Stimulated activated CD8-positive, alpha-beta memory T cell treated with anti-CD3 and anti-CD28 coated beads, Interleukin-15, amount 100 ng/mL, for 1 hour (primary cell): ENCODE data around the gene UNC5CL.

ENCODE experiments used
- DNase-seq: peaks from one replicate; pipeline ENCODE4 v3.0.0-alpha.2; 2020; ENCODE audit warnings: low read depth

The UNC5CL gene

GRCh38 chr6:41039060-41039998 is at the start of gene UNC5CL:
Gene UNC5CL (minus strand): TSS chr6:41039221. CDS start chr6:41035074, 4,147 bp downstream.
- DNase-seq = peak; percentile 32

- no peak for DNase-seq
These were observed 49.4 kb upstream of the UNC5CL start for GRCh38 chr6:41088451-41088850.

GRCh38 chr6:41085182-41085581 is 46.2 kb upstream of the UNC5CL start:
- DNase-seq = no peak

GRCh38 chr6:41083072-41083471 is 44.1 kb upstream of the UNC5CL start:
- DNase-seq = no peak

- DNase-seq = no peak
These were observed 41.6 kb upstream of the UNC5CL start for GRCh38 chr6:41080621-41081020.

GRCh38 chr6:41079080-41079479 is 40.1 kb upstream of the UNC5CL start:
- DNase-seq = no peak

- no peak for DNase-seq
These were observed 39.1 kb upstream of the UNC5CL start for GRCh38 chr6:41078101-41078500.

- no peak for DNase-seq
These were observed 38.5 kb upstream of the UNC5CL start for GRCh38 chr6:41077536-41077935.

GRCh38 chr6:41075651-41076626 is 36.9 kb upstream of the UNC5CL start:
- DNase-seq = no peak

- DNase-seq = no peak
These were observed 35.8 kb upstream of the UNC5CL start for GRCh38 chr6:41074692-41075436.

- no peak for DNase-seq
These were observed 35.1 kb upstream of the UNC5CL start for GRCh38 chr6:41073968-41074691.

- DNase-seq = peak; percentile 57
These were observed 34.4 kb upstream of the UNC5CL start for GRCh38 chr6:41073203-41073967.

- DNase-seq = peak; percentile 100
These were observed 33.8 kb upstream of the UNC5CL start, which contains the start of gene NFYA for GRCh38 chr6:41072836-41073202. Gene NFYA (plus strand): TSS chr6:41072974. CDS start chr6:41079090, 6,116 bp downstream.

GRCh38 chr6:41071923-41072835 is 33.2 kb upstream of the UNC5CL start, which contains the start of gene OARD1:
Gene OARD1 (minus strand): TSS chr6:41072356. CDS start chr6:41071634, 722 bp downstream.
- DNase-seq = peak; percentile 99

GRCh38 chr6:41071501-41071922 is 32.5 kb upstream of the UNC5CL start:
- no peak for DNase-seq

- peak; percentile 30 for DNase-seq
These were observed 27.9 kb upstream of the UNC5CL start for GRCh38 chr6:41066867-41067304.

GRCh38 chr6:41065550-41066026 is 26.6 kb upstream of the UNC5CL start:
- DNase-seq = no peak

- no peak for DNase-seq
These were observed 25.8 kb upstream of the UNC5CL start for GRCh38 chr6:41064841-41065240.

- DNase-seq = no peak
These were observed 24.9 kb upstream of the UNC5CL start for GRCh38 chr6:41063884-41064285.
